B cell (primary cell): ENCODE data around the gene SRSF6. TPM values are rescaled to one million over a fixed set of nuclear protein-coding genes. Genes with fewer than 3 reads are reported as not detected.

ENCODE experiments used
- ATAC-seq: fragments of 200-7000 bp; cut with Tn5 transposase; one replicate; pipeline ENCODE4 v1.10.0; 2021; ENCODE audit warnings: low read depth, mild to moderate bottlenecking, moderate number of reproducible peaks, moderate library complexity
- CTCF ChIA-PET: fragments of 350-600 bp; sonication (Branson Sonifier 250); formaldehyde crosslinking; loops from one replicate; lab custom pipeline; 2021; ENCODE audit warnings: antibody characterized with exemption, inconsistent platforms; lab: Charles Lee
- POLR2A ChIA-PET: fragments of 350-600 bp; sonication (Branson Sonifier 250); formaldehyde crosslinking; loops from one replicate; lab custom pipeline; 2021; ENCODE audit warnings: antibody characterized with exemption; lab: Charles Lee
- DNase-seq: peaks from one replicate; pipeline ENCODE4 v3.0.0; 2013
- H2AFZ ChIP-seq: 2 replicates; pipeline ENCODE4 v1.6.1; 2012; ENCODE audit warnings: mild to moderate bottlenecking, low read depth, low read length; ENCODE audit not compliant: insufficient read depth, poor library complexity, severe bottlenecking
- H3K27ac ChIP-seq, 2 donors: 1 replicate in 1 of 2; 2 replicates in 1 of 2; pipeline ENCODE4 v1.5.1; 2012 to 2013; ENCODE audit warnings: low read length in 2 of 2, mild to moderate bottlenecking in 2 of 2, moderate library complexity in 1 of 2
- H3K27me3 ChIP-seq, 4 experiments: fragments of 200-600 bp in 1 of 4; sonication (generic) in 1 of 4; replicated peaks in 1 of 4; 1 replicate in 2 of 4; 2 replicates in 2 of 4; pipeline versions ENCODE4 v1.6.1 to v1.7.0; 2013 to 2016; ENCODE audit warnings: low read length in 3 of 4, mild to moderate bottlenecking in 2 of 4, mixed read lengths in 1 of 4, moderate library complexity in 1 of 4; ENCODE audit not compliant: insufficient read depth in 4 of 4, control insufficient read depth in 3 of 4; ENCODE audit errors: control extremely low read depth in 1 of 4
- H3K36me3 ChIP-seq, 2 experiments: replicated peaks in 1 of 2; 1 replicate in 1 of 2; 2 replicates in 1 of 2; pipeline versions ENCODE4 v1.6.1 to v1.7.1; 2013; ENCODE audit warnings: low read length in 1 of 2; ENCODE audit not compliant: insufficient read depth in 2 of 2, control insufficient read depth in 1 of 2; ENCODE audit errors: control extremely low read depth in 1 of 2, extremely low read depth in 1 of 2
- H3K4me1 ChIP-seq, 2 donors: fragments of 200-600 bp in 1 of 2; sonication (generic) in 1 of 2; 1 replicate in 1 of 2; 2 replicates in 1 of 2; pipeline versions ENCODE4 v1.5.1 to v1.6.1; 2013 to 2017; ENCODE audit warnings: low read length in 2 of 2; ENCODE audit not compliant: control insufficient read depth in 2 of 2, insufficient read depth in 2 of 2
- H3K4me2 ChIP-seq: replicated peaks from 2 replicates; pipeline ENCODE3; 2012; ENCODE audit warnings: mild to moderate bottlenecking, low read depth, low read length; ENCODE audit not compliant: poor library complexity, severe bottlenecking
- H3K4me3 ChIP-seq, 5 experiments: fragments of 200-600 bp in 1 of 5; sonication (generic) in 1 of 5; 1 replicate in 3 of 5; 2 replicates in 2 of 5; pipeline versions ENCODE4 v1.5.1 to v1.7.0; 2011 to 2016; ENCODE audit warnings: low read length in 4 of 5, mild to moderate bottlenecking in 4 of 5, low read depth in 2 of 5, control low read depth in 1 of 5, moderate library complexity in 1 of 5; ENCODE audit not compliant: insufficient read depth in 1 of 5; ENCODE audit errors: control extremely low read depth in 1 of 5, extremely low read depth in 1 of 5
- H3K79me2 ChIP-seq: fragments of 200-600 bp; sonication (generic); one replicate; pipeline ENCODE4 v1.6.0; 2016; ENCODE audit warnings: low read length; ENCODE audit not compliant: control insufficient read depth, insufficient read depth
- H3K9ac ChIP-seq: fragments of 200-600 bp; sonication (generic); 2 replicates; pipeline ENCODE4 v1.6.1; 2017; ENCODE audit warnings: mild to moderate bottlenecking, low read length, moderate library complexity
- H3K9me3 ChIP-seq, 3 donors: one replicate each; pipeline versions ENCODE4 v1.6.1 to v1.7.1; 2013; ENCODE audit warnings: low read length in 2 of 3; ENCODE audit not compliant: control insufficient read depth in 2 of 3, insufficient read depth in 1 of 3; ENCODE audit errors: control extremely low read depth in 1 of 3
- H4K20me1 ChIP-seq: 2 replicates; pipeline ENCODE4 v1.6.0; 2012; ENCODE audit warnings: mild to moderate bottlenecking, low read length; ENCODE audit not compliant: insufficient read depth, control insufficient read depth, poor library complexity, severe bottlenecking
- H3K27ac Mint-ChIP-seq: one replicate; pipeline ENCODE4 v1.8.0; 2021; ENCODE audit warnings: mixed read lengths
- H3K27me3 Mint-ChIP-seq: one replicate; pipeline ENCODE4 v1.8.0; 2021; ENCODE audit warnings: mixed read lengths
- H3K4me1 Mint-ChIP-seq: one replicate; pipeline ENCODE4 v1.8.0; 2021; ENCODE audit warnings: mixed read lengths
- H3K4me3 Mint-ChIP-seq: one replicate; pipeline ENCODE4 v1.8.0; 2021; ENCODE audit warnings: mixed read lengths
- H3K9me3 Mint-ChIP-seq: one replicate; pipeline ENCODE4 v1.8.0; 2022; ENCODE audit warnings: mixed read lengths; ENCODE audit not compliant: insufficient read depth
- EZH2 ChIP-seq: IDR thresholded peaks from 2 replicates; pipeline ENCODE4 v1.6.1; 2012; ENCODE audit warnings: borderline replicate concordance, low read depth, mild to moderate bottlenecking, moderate library complexity, low read length; ENCODE audit not compliant: insufficient read depth, poor library complexity, severe bottlenecking
- WGBS: methylation state at CpG from one replicate; pipeline ENCODE4 v1.1.5; 2013; ENCODE audit warnings: missing lambda C conversion rate; ENCODE audit not compliant: insufficient coverage; 5-methylcytosine and 5-hydroxymethylcytosine counted together
- intact Hi-C: fragments of 100-400 bp; cut with micrococcal nuclease; formaldehyde crosslinking; loops from one replicate; pipeline ENCODE4 v1.10.0; 2022
- polyA plus RNA-seq: library from polyadenylated mRNA; depleted of rRNA; stranded (reverse); fragments of >200 nt; gene quantifications from 2 replicates; pipeline ENCODE4 v1.2.3, GENCODE V29; 2012
- total RNA-seq, 2 donors: library from RNA; stranded (reverse); fragments of 120-200 nt in 1 of 2; gene quantifications; 1 replicate in 1 of 2; 2 replicates in 1 of 2; pipeline versions ENCODE4 v1.2.3 to v1.2.4, GENCODE V29; 2013 to 2022
- TF ChIP-seq, protein P1 (sequence below): fragments of 200-600 bp; IDR thresholded peaks from one replicate; pipeline ENCODE4 v1.8.0; 2022; ENCODE audit warnings: antibody characterized with exemption, mild to moderate bottlenecking

SRSF6 gene
- total and polyA plus RNA-seq, 2 donors (not counting 1 experiment from before 2014, with no cell fraction given): 201 to 296 TPM

DNA sequence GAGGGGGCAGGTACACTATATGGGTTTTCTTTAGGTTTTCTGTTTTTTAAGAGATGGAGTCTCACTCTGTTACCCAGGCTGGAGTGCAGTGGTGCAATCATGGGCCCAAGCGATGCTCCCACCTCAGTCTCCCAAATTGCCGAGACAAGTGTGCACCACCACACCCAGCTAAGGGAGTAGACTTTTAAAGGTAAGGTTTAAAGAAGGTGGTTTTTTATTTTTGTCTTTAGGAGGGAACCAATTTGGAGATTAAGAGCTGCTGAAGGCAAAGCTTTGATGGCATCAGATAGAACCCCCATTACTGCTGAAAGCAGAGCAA lies 7.9 kb downstream of the SRSF6 start:
- peaks cover 72% of the 10 kb centered on the region for H4K20me1 ChIP-seq
- H3K4me2 ChIP-seq: no peak overlapping the region
- H3K4me1 Mint-ChIP-seq: peaks cover 18% of the 10 kb centered on the region
- H3K27ac ChIP-seq: no peak overlapping the region
- WGBS: no CpG with 5 or more reads among the region's 2 CpGs
- no peak overlapping the region for H3K4me3 ChIP-seq
- DNase-seq (no peak), ATAC-seq (no peak)
- peaks cover 18% of the 10 kb centered on the region for H3K79me2 ChIP-seq
- no peak overlapping the region for H3K4me3 Mint-ChIP-seq
- no peaks in the 10 kb centered on the region for H3K27me3 Mint-ChIP-seq
- intact Hi-C loops: no loop called here
- ChIA-PET POLR2A (interaction anchor here (1.5 kb wide), 1 partner anchor 8 kb away, joined by 3 read pairs; the partner anchor contains the start of gene SRSF6), CTCF (interaction anchor here (0.8 kb wide), 1 partner anchor 10 kb away, joined by 4 read pairs; no protein-coding TSS in a partner anchor)
- H3K9me3 ChIP-seq: no peaks in the 10 kb centered on the region
- H3K27me3 ChIP-seq: no peaks in the 10 kb centered on the region
- H2AFZ ChIP-seq: no peak overlapping the region
- H3K36me3 ChIP-seq: peaks cover 18 to 69% of the 10 kb centered on the region in 2 experiments
- TF ChIP-seq EZH2: no peak
- TF ChIP-seq, protein P1, sequence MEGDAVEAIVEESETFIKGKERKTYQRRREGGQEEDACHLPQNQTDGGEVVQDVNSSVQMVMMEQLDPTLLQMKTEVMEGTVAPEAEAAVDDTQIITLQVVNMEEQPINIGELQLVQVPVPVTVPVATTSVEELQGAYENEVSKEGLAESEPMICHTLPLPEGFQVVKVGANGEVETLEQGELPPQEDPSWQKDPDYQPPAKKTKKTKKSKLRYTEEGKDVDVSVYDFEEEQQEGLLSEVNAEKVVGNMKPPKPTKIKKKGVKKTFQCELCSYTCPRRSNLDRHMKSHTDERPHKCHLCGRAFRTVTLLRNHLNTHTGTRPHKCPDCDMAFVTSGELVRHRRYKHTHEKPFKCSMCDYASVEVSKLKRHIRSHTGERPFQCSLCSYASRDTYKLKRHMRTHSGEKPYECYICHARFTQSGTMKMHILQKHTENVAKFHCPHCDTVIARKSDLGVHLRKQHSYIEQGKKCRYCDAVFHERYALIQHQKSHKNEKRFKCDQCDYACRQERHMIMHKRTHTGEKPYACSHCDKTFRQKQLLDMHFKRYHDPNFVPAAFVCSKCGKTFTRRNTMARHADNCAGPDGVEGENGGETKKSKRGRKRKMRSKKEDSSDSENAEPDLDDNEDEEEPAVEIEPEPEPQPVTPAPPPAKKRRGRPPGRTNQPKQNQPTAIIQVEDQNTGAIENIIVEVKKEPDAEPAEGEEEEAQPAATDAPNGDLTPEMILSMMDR: no peak
- H3K4me1 ChIP-seq: no peaks in the 10 kb centered on the region
- H3K27ac Mint-ChIP-seq: no peak overlapping the region
- no peak overlapping the region for H3K9ac ChIP-seq
- H3K9me3 Mint-ChIP-seq: no peaks in the 10 kb centered on the region

DNA sequence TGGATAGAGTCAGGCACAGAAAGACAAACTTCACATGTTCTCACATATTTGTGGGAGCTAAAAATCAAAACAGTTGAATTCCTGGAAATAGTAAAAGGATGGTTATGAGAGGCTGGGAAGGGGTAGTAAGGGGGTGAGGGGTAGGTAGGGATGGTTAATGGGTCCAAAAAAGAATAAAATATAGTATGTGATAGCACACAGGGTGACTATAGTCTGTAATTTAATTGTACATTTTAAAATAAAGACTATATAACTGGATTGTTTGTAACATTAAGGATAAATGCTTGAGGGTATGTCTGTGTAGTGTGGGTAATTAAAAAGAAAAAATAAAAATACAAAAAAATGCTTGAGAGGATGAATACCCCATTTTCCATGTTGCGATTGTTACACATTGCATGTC lies 9.9 kb downstream of the SRSF6 start:
- no peak overlapping the region for H3K4me2 ChIP-seq
- intact Hi-C loops: no loop called here
- H3K27me3 ChIP-seq: no peaks in the 10 kb centered on the region
- H3K4me1 ChIP-seq: no peaks in the 10 kb centered on the region
- H3K4me3 Mint-ChIP-seq: no peak overlapping the region
- WGBS: no CpG with 5 or more reads among the region's 1 CpG
- peaks cover 16 to 49% of the 10 kb centered on the region in 2 experiments for H3K36me3 ChIP-seq
- no peak overlapping the region for H2AFZ ChIP-seq
- H3K27me3 Mint-ChIP-seq: no peaks in the 10 kb centered on the region
- no peaks in the 10 kb centered on the region for H3K9me3 Mint-ChIP-seq
- H3K4me1 Mint-ChIP-seq: peaks cover 9% of the 10 kb centered on the region
- ATAC-seq (no peak), DNase-seq (no peak)
- POLR2A ChIA-PET: no interaction called here
- no peak overlapping the region for H3K27ac Mint-ChIP-seq
- H3K9me3 ChIP-seq: no peaks in the 10 kb centered on the region
- peaks cover 18% of the 10 kb centered on the region for H3K79me2 ChIP-seq
- CTCF ChIA-PET: no interaction called here
- TF ChIP-seq, protein P1: no peak
- H3K4me3 ChIP-seq: no peak overlapping the region
- H4K20me1 ChIP-seq: peaks cover 62% of the 10 kb centered on the region
- H3K9ac ChIP-seq: no peak overlapping the region
- H3K27ac ChIP-seq: no peak overlapping the region
